ENCODE results near the gene COL6A5.
"Not testable (repeated sequence)": the region's sequence is repeated elsewhere in the genome, so short reads cannot be mapped to it uniquely, and the experiment has no call there.

The COL6A5 gene

GRCh38 chr3:130345487-130346079 lies at the start of gene COL6A5:
TSS of gene COL6A5 (plus strand) at chr3:130345672. CDS start at chr3:130373639, 27,967 bp downstream.
- no peak for DNase-seq

- no peak for DNase-seq
Observed at GRCh38 chr3:130299531-130299930, 45.9 kb upstream of the COL6A5 start.

GRCh38 chr3:130300888-130301287 lies 44.6 kb upstream of the COL6A5 start:
- DNase-seq: no peak

- no peak for DNase-seq
Observed at GRCh38 chr3:130310109-130310508, 35.4 kb upstream of the COL6A5 start.

- no peak for DNase-seq
Observed at GRCh38 chr3:130312374-130312773, 33.1 kb upstream of the COL6A5 start.

GRCh38 chr3:130316169-130316568 lies 29.3 kb upstream of the COL6A5 start:
- no peak for DNase-seq

- DNase-seq: no peak
Observed at GRCh38 chr3:130323503-130323902, 22.0 kb upstream of the COL6A5 start.

- no peak for DNase-seq
Observed at GRCh38 chr3:130340766-130341165, 4.7 kb upstream of the COL6A5 start.

- no peak for DNase-seq
Observed at GRCh38 chr3:130341388-130341787, 4.1 kb upstream of the COL6A5 start.

GRCh38 chr3:130341882-130342281 lies 3.6 kb upstream of the COL6A5 start:
- DNase-seq: no peak

GRCh38 chr3:130342821-130343661 lies 2.4 kb upstream of the COL6A5 start:
- DNase-seq: no peak

- not testable (repeated sequence) for DNase-seq
Observed at GRCh38 chr3:130348258-130348657, 2.8 kb downstream of the COL6A5 start.

- DNase-seq: no peak
Observed at GRCh38 chr3:130354430-130354829, 9.0 kb downstream of the COL6A5 start.

GRCh38 chr3:130374033-130374432 lies 28.6 kb downstream of the COL6A5 start:
- no peak for DNase-seq

- no peak for DNase-seq
Observed at GRCh38 chr3:130374908-130375307, 29.4 kb downstream of the COL6A5 start.

- no peak for DNase-seq
Observed at GRCh38 chr3:130377960-130378676, 32.6 kb downstream of the COL6A5 start.

GRCh38 chr3:130378677-130379191 lies 33.3 kb downstream of the COL6A5 start:
- DNase-seq: no peak

GRCh38 chr3:130379274-130379673 lies 33.8 kb downstream of the COL6A5 start:
- DNase-seq: no peak

GRCh38 chr3:130380398-130380797 lies 34.9 kb downstream of the COL6A5 start:
- DNase-seq: no peak

GRCh38 chr3:130383424-130383823 lies 38.0 kb downstream of the COL6A5 start:
- DNase-seq: no peak

- no peak for DNase-seq
Observed at GRCh38 chr3:130384476-130385025, 39.1 kb downstream of the COL6A5 start.

- DNase-seq: no peak
Observed at GRCh38 chr3:130386604-130387263, 41.3 kb downstream of the COL6A5 start.

Measured in amniotic stem cell (primary cell).